Fibroblast of skin of left quadriceps (primary cell): ENCODE results near the gene CNGB1.
A peak's percentile ranks its signal among the peaks of the same experiment; 100 is the strongest.
"Not testable (repeated sequence)": the region's sequence is repeated elsewhere in the genome, so short reads cannot be mapped to it uniquely, and the experiment has no call there.

ENCODE experiments used
- DNase-seq, 2 experiments: peaks; one replicate each; pipeline ENCODE4 v3.0.0-alpha.2; 2013; ENCODE audit warnings: low read depth in 2 of 2

Gene CNGB1

DNA sequence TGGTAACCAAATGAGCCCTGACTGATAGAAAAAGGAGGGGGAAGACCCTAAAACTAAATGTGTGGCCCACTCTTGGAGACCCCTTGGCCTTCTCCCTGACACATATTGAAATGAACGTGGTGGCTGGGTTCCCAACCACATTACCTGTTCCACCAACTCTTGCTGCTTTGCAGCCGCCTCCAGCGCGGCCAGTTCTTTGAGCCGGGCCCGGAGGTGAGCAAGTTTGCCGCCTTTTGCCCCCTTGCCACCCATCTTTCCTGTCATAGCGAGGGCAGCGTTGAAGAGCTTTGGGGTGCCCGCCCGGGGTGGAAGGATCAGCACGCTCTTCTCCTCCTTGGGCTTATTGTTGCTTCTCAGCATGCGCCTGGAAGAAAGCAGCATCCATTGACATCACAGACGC lies 83.2 kb downstream of the CNGB1 start:
- no peak for DNase-seq

DNA sequence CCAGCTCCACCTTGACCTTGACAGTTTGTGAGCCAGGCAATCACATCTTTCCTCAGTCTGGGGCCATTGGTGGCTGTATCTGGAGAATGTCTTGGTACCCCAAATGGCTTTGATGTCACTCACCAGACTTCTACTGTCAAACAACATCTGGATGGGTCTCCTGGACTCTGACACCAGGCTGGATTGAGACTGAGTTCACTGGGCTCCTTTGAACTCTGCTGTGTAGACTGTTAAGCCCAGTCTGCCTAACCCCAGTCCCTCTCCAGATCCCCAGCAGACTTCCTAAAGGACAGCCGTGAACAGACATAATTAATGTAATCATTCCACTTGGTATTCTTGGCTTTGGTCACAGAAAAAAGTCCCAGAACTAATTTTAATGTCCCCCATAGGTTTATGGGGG lies 84.5 kb downstream of the CNGB1 start:
- DNase-seq = no peak

DNA sequence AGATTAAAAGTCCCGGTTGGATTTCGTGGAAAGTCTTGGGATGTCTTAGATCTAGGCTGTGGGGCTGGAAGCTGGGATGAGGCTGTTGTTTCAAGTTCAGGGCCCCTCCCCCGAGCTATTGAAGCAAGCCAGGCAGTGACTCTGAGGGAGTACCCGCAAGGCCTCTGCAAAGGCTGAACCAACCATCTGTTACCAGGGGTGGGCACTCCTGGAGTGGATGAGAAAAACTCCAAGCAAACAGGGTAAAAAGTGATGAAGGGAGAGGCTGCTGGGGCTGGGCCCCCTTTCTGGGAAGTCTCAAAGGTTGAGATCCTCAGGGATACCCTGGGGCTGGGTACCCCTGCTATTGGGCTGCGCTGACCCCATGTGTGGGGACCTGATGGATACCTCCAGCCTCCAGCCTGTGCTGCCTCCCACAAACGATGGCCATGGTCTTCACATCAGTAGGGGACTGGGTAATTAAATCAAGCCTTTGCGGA lies 86.2 kb downstream of the CNGB1 start:
- DNase-seq = no peak

DNA sequence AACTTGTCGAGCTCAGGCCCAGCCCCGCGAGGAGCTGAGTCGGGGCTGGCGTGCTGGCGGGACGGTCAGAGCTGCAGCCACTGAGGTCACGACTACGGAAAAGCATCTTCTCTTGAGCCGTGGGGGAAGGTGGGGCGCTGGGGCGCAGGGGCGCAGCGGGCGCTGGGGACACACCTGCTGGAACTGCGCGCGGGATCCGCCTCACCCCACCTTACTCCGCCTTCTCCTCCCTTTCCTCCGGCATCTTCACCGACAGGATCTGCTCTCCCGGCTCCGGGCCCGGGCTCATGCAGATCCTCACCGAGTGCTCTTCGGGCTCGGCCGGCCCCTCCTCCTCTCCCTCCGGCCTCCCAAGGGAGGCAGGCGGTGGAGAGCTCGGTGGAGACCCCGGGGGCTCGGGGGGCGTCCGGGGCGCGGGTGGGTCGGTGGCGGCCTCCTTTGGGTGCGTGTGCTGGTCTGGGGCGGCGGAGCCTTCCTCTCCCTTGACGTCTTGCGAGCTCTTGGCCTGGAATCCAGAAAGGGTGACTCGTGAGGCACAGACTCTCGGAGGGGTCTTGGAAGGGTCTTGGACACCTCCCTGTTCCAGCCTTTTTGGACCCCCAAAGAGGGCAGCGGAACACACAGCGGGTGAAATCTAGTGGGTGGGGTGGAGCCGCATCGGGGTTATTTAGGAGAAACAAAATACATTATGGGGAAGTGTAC lies 86.8 kb downstream of the CNGB1 start:
- DNase-seq = no peak

DNA sequence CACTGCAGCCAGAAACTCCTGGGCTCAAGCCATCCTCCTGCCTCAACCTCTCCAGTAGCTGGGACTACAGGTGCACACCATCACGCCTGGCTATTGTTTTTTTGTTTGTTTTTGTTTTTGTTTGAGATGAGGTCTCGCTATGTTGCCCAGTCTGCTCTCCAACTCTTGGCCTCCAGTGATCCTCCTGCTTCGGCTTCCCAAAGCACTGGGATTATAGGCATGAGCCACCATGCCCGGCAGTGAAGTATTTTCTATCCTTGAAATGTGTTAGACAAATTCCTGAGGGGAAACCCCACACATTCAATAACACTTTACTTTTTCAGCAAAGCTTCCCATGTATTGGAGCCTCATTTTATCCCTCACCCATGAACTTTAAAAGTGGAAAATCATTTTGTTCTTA lies 87.4 kb downstream of the CNGB1 start:
- no peak for DNase-seq

DNA sequence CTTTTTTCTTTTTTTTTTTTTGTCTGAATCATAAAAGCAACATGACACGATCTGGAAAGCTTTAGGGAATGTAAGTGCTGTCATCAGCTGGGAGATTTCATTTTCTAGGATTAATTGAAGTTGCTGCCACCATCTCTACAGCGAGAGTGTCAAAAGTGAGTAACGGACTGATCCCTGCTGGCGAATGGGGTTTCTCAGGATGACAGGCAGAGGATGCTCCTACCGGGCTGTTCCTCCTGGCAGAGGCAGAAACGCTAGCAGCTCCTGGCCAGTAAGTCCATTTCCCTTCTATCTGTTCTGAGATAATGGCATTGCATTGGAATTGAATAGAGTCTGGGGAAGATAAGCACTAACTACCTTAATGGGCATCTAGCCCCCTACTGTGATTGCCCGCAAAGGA lies 88.1 kb downstream of the CNGB1 start:
- DNase-seq = no peak

DNA sequence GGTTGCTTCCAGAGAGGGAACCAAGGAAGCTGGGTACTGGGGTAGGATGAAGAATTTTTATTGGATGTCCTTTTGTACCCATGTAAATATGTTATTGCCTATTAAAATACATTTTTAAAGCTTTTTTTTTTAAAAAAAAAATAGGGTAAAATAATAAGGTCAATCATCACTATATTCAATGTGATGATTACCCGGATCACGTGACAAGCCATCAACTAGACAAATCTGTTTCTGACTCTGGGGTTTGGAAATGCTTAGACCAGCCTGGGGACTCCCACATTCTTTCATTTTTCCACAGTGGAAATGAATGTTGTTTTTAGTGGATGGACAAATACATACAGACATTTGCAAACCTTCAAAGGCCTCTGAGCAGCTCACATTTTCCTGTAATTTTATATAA lies 88.7 kb downstream of the CNGB1 start:
- DNase-seq = no peak

DNA sequence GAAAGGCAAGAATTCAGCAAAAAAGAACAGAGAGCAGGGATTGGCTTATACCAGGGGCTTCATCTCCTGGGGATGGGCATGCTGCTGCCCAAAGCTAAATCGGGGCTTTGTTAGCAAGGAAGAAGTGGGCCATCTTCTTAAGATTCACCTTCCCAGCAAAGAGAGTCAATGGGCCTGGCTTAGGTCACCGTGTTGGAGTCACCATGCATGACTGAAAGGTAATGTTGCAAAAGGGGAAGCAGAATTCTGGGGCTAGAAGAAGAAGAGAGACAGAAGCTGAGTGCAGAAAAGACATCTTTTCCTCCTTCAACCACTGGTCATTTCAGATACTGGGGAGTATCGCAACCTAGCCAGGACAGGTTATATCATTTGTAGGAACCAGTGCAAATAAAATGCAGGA lies 92.3 kb downstream of the CNGB1 start:
- no peak for DNase-seq

DNA sequence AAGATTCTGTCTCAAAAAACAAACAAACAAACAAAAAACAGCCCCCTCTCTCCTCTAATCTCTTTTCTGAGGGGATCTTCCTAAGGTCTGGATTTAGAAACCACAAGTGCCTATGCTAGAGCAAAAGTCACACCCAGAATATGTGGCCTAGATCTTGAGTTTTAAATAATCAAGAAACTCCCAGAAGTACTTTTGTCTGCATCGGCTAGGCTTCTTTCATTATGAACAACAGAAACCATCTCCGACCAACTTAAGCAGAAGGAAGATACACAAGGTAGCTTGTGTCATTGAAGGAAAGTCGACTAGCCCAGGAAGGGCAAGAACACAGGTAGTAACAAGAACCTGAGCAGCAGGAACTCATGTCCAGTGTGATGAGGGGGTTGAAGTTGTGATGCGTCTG lies 94.7 kb downstream of the CNGB1 start:
- no peak for DNase-seq

DNA sequence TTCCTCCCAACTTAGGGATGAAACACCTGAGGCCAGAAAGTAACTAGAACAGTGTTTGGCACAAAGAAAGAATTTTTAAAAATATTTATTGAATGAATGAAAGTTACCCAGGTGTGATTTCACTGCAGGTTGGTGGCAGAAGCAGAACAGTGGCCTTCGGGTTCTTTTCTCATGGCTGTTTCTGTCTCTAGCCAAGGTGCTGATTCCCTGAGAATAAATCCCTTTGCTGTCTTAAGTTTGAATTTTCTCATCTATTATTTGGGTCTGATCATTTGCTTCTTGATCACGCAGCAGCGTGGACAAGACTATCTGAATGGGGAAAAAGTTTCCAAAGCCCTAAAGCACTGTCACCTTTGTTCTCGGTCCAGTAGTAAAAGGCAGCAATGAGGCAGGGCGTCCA lies 95.6 kb downstream of the CNGB1 start:
- DNase-seq = no peak

DNA sequence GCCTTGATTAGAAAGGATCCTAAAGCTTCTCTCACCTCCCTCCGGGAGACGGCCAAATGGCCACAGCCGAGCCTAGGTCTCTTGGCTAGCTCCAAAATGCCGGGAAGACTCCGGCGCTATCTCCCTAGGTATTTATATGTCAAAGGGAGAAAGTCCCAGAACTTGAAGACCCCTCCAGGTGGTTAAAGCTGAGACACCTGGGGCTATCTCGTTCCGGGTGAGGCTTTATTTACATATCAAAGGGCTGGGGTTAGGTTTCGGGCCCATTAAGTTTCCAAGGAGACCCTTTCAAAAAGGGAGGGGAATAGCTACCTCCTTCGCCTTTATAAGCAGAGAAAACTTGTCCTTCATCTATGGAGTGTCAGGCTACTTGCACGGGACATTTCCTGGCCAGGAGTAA lies 97.7 kb downstream of the CNGB1 start:
- DNase-seq = no peak

DNA sequence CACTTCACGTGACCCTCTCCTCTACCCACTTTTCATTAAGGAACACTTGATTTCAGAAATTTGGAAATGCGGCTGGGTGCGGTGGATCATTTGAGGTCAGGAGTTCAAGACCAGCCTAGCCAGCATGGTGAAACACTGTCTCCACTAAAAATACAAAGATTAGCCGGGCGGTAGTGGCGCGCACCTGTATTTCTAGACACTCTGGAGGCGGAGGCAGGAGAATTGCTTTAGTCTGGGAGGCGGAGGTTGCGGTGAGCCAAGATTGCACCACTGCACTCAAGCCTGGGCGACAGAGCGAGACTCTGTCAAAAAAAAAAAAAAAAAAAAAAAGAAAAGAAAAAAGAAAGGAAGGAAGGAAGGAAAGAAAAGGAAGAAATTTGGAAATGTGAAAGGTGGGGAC lies 98.2 kb downstream of the CNGB1 start:
- DNase-seq = not testable (repeated sequence)

DNA sequence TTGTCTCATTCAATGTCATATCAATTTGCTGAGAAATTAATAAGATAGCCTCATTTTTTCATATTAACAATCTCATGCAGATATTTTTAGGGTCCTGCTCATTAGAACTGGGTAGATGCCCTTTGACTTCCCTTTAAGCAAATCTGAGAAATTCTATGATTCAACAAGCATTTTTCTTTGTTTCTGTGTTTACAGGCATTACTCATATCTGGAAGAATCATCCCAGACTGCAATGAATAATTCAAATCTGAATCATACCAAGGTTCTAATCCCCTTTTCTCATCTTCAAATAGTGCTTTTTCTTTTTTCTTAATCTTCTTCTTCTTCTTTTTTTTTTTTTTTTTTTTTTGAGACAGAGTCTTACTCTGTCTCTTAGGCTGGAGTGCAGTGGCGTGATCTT lies 99.5 kb downstream of the CNGB1 start:
- peak; percentile 34 for DNase-seq

DNA sequence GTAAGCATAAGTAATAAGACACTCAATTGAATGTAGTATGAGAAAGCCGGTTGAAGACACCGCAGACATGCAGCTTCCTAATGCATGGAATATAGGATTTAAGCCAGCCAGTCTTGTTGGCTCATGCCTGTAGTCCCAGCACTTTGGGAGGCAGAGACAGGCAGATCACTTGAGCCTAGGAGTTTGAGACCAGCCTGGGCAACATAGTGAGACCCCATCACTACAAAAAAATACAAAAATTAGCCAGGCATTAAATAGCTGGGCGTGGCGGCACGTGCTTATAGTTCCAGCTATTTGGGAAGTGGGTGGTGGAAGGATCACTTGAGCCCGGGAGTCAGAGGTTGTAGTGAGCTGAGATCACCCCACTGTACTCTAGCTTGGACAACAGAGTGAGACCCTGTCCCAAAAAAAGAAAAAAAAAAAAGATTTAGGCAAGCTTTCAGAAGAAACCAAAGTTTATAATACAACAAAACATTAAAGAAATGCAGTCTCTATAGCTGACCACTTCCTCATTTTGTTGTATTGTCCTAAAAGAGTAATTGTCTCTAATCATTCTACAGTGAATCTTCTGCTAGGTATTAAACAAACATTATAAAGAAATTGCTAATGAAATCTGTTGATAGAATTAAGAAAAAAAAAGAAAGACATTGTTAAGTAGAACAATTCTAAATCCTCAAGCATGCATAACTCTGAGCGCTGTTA lies 100.0 kb downstream of the CNGB1 start:
- DNase-seq = no peak

DNA sequence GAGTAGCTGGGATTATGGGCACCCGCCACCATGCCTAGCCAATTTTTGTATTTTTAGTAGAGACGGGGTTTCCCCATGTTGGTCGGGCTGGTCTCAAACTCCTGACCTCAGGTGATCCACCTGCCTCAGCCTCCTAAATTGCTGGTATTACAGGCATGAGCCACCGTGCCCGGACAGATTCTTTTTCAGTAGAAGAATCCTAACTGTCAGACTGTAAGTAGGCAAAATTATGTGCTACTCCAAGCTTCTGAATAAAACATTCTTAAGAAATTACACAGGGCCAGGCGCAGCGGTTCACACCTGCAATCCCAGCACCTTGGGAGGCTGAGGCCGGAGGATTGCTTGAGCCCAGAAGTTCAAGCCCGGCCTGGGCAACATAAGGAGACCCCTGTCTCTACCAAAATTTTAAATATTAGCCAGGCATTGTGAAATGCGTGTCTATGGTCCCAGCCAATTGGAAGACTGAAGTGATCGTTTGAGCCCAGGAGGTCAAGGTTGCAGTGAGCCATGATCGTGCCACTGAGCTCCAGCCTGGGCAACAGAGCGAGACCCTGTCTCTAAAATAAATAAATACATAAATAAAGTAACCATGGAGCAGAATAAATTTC lies 101.9 kb downstream of the CNGB1 start:
- no peak for DNase-seq

DNA sequence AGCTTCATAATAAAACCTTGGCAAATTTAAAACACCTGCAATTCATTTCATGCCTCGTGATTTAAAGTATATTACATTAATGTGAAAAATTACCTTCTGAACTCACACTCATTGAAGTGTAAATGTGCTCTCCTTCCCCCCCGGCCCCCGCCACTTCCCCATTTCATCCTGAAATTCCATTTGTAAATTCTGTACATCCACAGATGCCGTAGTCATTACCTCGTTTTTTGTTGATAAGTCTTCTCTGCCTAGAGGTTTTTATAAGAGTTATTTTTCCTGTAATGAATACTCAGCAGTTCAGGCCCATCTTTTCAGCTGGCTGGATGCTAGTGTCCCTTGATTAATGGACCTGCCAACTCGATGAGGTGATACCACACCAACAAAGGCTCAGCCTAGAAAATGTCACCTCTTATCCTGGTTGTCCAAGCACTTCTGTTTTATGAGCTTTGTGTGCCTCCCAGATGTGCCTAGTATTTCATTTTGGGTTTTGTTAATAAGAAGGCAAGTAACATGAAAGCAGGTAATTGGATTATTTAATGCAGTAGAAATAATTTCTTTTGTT lies 103.8 kb downstream of the CNGB1 start:
- no peak for DNase-seq

DNA sequence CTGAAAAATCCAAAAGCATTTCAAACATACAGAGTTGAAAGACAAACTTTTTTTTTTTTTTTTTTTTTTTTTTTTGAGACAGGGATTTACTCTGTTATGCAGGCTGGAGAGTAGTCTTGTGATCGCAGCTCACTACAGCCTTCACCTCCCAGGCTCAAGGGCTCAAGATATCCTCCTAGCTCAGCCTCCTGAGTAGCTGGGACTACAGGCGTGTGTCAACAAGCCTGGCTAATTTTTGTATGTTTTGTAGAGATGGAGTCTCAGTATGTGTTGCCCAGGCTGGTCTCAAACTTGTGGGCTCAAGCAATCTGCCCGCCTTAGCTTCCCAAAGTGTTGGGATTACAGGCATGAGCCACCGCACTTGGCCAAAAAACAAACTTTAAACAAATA lies 104.4 kb downstream of the CNGB1 start:
- no peak for DNase-seq

DNA sequence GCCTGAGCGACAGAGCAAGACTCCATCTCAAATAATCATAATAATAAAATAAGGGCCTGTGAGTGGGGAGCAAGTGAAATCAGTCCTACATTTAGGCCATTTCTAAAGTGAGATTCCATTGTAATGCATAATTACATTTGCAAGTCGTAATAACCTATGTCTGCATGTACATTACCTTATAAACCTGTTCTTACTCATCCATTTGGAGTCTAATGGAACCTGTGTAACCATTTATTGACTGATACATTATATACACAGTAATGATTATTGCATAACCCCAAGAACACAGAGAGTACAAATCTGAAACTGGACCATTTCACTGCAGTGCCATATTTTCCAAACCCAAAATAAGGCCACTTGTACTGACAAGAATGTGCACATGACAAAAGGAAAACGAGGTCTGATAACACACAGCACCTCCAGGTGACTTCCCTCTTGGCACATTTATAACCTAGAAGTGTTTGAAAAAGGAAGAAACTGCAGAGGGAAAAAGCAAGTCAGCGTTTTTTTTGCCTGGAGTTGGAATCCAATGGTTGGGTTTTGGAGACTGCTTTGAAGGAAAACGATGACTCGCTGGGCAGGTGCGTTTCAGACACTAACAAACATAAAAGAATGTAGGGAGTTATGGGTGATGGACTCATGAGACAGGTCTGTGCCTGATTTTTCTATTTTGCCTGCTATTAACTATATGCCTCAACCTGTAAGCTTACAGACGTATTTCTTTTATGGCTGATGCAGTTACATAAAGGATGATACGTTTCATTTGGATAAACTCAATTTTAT lies 105.0 kb downstream of the CNGB1 start:
- no peak for DNase-seq

DNA sequence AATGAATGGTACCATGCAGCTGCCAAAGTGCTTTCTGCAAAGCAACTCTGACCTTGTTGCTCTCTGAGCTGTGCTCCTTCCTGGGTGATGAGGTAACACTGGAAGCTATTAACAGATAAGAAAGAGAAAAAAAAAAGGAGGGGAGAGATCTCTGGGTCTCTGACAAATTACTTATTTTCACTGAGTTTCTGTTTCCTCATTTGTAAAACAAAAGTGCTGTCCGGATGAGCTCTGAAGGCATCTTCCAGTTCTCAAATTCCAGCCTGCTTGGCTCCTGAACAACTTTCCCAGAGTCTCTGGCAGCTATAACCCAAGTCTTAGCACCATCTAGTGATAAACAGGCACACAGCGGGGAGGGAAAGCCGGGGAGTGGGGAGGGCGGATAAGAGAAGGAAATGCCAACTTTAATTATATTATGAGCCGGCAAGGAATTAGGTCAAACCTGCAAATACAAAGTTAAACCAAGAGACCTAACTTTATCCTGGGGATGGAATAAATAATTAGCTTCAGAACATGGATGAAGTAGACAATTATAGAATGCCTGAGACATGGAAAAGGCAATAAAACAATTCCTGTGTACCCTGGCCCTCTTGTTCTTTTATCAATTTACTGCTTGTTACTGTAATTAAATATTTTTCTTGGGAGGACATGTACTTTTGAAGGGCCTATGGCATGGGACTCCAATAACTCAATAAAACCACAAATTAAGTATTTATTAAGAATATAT lies 107.3 kb downstream of the CNGB1 start:
- DNase-seq = peak; percentile 51 to 57

DNA sequence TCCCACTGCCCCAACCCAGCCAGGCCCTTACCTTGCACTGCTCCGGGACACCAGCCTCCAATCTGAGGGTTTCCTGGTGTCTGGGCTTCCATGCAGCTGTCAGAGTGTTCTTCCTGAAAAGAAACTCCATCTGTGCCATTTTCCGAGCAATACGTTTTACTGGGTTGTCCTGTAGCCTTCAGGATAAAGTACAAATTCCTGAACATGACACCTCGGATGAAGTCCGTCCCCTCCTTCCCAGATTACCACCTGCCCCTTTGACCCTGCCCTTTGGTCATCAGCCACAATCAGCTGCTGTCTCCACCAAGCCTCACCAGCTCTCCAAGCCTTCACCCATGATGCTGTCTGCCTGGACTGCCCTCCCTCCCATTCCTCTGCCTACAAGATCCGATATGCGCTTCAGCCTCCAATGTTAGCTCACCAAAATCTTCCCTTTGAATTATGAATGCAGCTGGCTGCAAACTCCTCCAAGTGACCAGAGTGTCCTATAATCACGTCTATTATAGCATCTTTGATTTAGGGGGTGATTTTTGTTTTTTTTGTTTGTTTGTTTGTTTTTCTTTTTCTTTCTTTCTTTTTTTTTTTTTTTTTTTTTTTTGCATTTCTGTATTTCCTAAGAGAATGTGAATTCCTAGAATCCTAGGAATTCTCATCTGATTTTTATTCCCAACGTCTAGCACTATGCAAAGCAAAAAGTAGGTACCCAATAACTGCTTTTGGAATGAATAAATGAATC lies 108.1 kb downstream of the CNGB1 start:
- DNase-seq = no peak

DNA sequence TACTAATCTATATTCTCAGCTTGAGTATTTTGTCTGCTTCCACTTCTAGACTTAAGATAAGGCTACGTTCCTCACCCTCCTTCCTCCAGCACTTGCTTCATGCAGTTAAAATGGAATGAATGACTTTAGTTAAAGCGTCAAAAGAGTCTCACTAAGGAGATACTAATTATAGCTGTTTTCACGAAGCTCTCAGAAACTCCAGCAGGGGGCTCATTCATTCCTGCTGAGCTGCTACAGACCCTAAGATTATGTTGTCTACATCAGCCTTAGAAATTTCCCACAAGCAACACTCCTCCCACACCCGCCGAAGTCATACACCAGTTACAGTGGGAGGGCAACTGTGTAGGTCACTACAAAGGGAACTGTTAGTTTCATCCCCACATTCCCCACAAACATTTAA lies 111.6 kb downstream of the CNGB1 start:
- no peak for DNase-seq
